CD4-positive, alpha-beta memory T cell (primary cell): ENCODE data around the gene DOCK10. TPM values are rescaled to one million over a fixed set of nuclear protein-coding genes. Genes with fewer than 3 reads are reported as not detected.
A peak's percentile ranks its signal among the peaks of the same experiment; 100 is the strongest.
"Not testable (repeated sequence)": the region's sequence is repeated elsewhere in the genome, so short reads cannot be mapped to it uniquely, and the experiment has no call there.

Source experiments
- CTCF ChIA-PET: fragments of 350-600 bp; sonication (Branson Sonifier 250); formaldehyde crosslinking; loops from one replicate; lab custom pipeline; 2021; ENCODE audit warnings: inconsistent platforms; ENCODE audit not compliant: partially characterized antibody; lab: Charles Lee
- POLR2A ChIA-PET: fragments of 350-600 bp; sonication (Branson Sonifier 250); formaldehyde crosslinking; loops from one replicate; lab custom pipeline; 2021; ENCODE audit not compliant: partially characterized antibody; lab: Charles Lee
- DNase-seq, 5 donors: peaks; one replicate each; pipeline versions ENCODE4 v3.0.0 to v3.0.0-alpha.2; 2020 to 2022; ENCODE audit warnings: mixed read lengths in 1 of 5
- H3K27ac ChIP-seq: one replicate; pipeline ENCODE4 v1.7.0; 2013; ENCODE audit warnings: low read depth, low read length
- H3K27me3 ChIP-seq: 2 replicates; pipeline ENCODE4 v1.7.0; 2013; ENCODE audit warnings: mild to moderate bottlenecking, low read length, moderate library complexity; ENCODE audit not compliant: insufficient read depth
- H3K36me3 ChIP-seq: 2 replicates; pipeline ENCODE4 v1.7.0; 2013; ENCODE audit warnings: mild to moderate bottlenecking, low read length, moderate library complexity; ENCODE audit not compliant: insufficient read depth
- H3K4me1 ChIP-seq: 2 replicates; pipeline ENCODE4 v1.7.0; 2013; ENCODE audit warnings: mild to moderate bottlenecking, low read length, moderate library complexity; ENCODE audit not compliant: insufficient read depth
- H3K4me3 ChIP-seq, 2 donors: one replicate each; pipeline ENCODE4 v1.7.0; 2013; ENCODE audit warnings: low read length in 2 of 2, mild to moderate bottlenecking in 1 of 2
- H3K9me3 ChIP-seq, 2 donors: one replicate each; pipeline ENCODE4 v1.7.0; 2013; ENCODE audit warnings: low read length in 2 of 2, control low read depth in 1 of 2; ENCODE audit not compliant: control insufficient read depth in 1 of 2
- H3K27ac Mint-ChIP-seq, 7 donors: one replicate each; pipeline ENCODE4 v1.8.0; 2020 to 2021; ENCODE audit warnings: mixed read lengths in 7 of 7, mild to moderate bottlenecking in 6 of 7, inconsistent platforms in 3 of 7, moderate library complexity in 3 of 7
- H3K27me3 Mint-ChIP-seq, 2 donors: one replicate each; pipeline ENCODE4 v1.8.0; 2020 to 2021; ENCODE audit warnings: mixed read lengths in 2 of 2
- H3K36me3 Mint-ChIP-seq, 2 donors: one replicate each; pipeline ENCODE4 v1.8.0; 2020 to 2021; ENCODE audit warnings: mixed read lengths in 2 of 2, inconsistent platforms in 1 of 2, mild to moderate bottlenecking in 1 of 2
- H3K4me1 Mint-ChIP-seq, 4 donors: one replicate each; pipeline ENCODE4 v1.8.0; 2020 to 2021; ENCODE audit warnings: mixed read lengths in 4 of 4, mild to moderate bottlenecking in 1 of 4
- H3K4me3 Mint-ChIP-seq, 8 donors: one replicate each; pipeline ENCODE4 v1.8.0; 2020 to 2021; ENCODE audit warnings: mixed read lengths in 8 of 8, mild to moderate bottlenecking in 7 of 8, moderate library complexity in 6 of 8, inconsistent platforms in 3 of 8
- H3K9me3 Mint-ChIP-seq, 8 donors: one replicate each; pipeline ENCODE4 v1.8.0; 2020 to 2021; ENCODE audit warnings: mixed read lengths in 8 of 8, mild to moderate bottlenecking in 5 of 8, inconsistent platforms in 3 of 8, moderate library complexity in 1 of 8
- intact Hi-C: fragments of 100-400 bp; cut with micrococcal nuclease; formaldehyde crosslinking; loops from one replicate; pipeline ENCODE4 v1.15.1; 2023
- polyA plus RNA-seq, 2 donors: library from polyadenylated mRNA; unstranded; fragments of 300-500 nt; fragmentation: Illumina TruSeq; gene quantifications; one replicate each; pipeline ENCODE4 v1.2.3, GENCODE V29; 2021
- total RNA-seq, 2 experiments: library from RNA; stranded (reverse); gene quantifications; one replicate each; pipeline ENCODE4 v1.2.3, GENCODE V29; 2021

Gene DOCK10
- total and polyA plus RNA-seq, 4 experiments from 2014 or later: 26.0 to 186 (median 125) TPM

- CTCF ChIA-PET, H3K9me3 ChIP-seq, H3K4me3 Mint-ChIP-seq, H3K27me3 ChIP-seq, H3K27ac ChIP-seq, H3K36me3 Mint-ChIP-seq, H3K36me3 ChIP-seq, H3K27ac Mint-ChIP-seq, H3K27me3 Mint-ChIP-seq, H3K9me3 Mint-ChIP-seq, intact Hi-C loops, POLR2A ChIA-PET, H3K4me3 ChIP-seq, DNase-seq: not testable (repeated sequence)
- H3K4me1 Mint-ChIP-seq: peaks cover 22 to 42% (median 33%) of the 10 kb centered on the region in 4 donors
- H3K4me1 ChIP-seq: peaks cover 33% of the 10 kb centered on the region
These were observed 5.2 kb upstream of the DOCK10 start for GRCh38 chr2:225047502-225047901.

GRCh38 chr2:225042800-225043167, 516 bp upstream of the DOCK10 start:
- ChIA-PET POLR2A (interaction anchor here (0.7 to 8.5 kb wide), 15 partner anchors 8 to 119 kb away, joined by 3 to 154 read pairs (median 4); no protein-coding TSS in a partner anchor), CTCF (interaction anchor here (0.9 to 5.8 kb wide), 7 partner anchors 9 to 115 kb away, joined by 3 to 47 read pairs (median 3); no protein-coding TSS in a partner anchor)
- Histone ChIP-seq H3K27ac (peak overlapping the region; percentile 91), H3K27me3 (no peaks in the 10 kb centered on the region), H3K9me3 (no peaks in the 10 kb centered on the region), H3K4me1 (peaks cover 45% of the 10 kb centered on the region), H3K4me3 (peak overlapping the region in 1 of 2 donors; percentile 94), H3K36me3 (no peaks in the 10 kb centered on the region)
- H3K4me3 Mint-ChIP-seq: peak overlapping the region; percentile 84 to 91 (median 89)
- DNase-seq: no peak
- H3K9me3 Mint-ChIP-seq: peaks cover 0 to 2% (median 0%) of the 10 kb centered on the region in 8 donors
- no peaks in the 10 kb centered on the region for H3K27me3 Mint-ChIP-seq
- intact Hi-C loops: loop anchor here (5.0 kb wide), 3 partner anchors 80 to 115 kb away; no protein-coding TSS in a partner anchor
- H3K27ac Mint-ChIP-seq: peak overlapping the region; percentile 85 to 98 (median 89)
- H3K36me3 Mint-ChIP-seq: peaks cover 0 to 21% of the 10 kb centered on the region in 2 donors
- H3K4me1 Mint-ChIP-seq: peaks cover 40 to 59% (median 47%) of the 10 kb centered on the region in 4 donors

- Histone ChIP-seq H3K27ac (peak overlapping the region; percentile 91), H3K9me3 (no peaks in the 10 kb centered on the region), H3K4me3 (peak overlapping the region; percentile 32 to 94), H3K36me3 (no peaks in the 10 kb centered on the region), H3K27me3 (no peaks in the 10 kb centered on the region), H3K4me1 (peaks cover 60% of the 10 kb centered on the region)
- POLR2A ChIA-PET: interaction anchor here (0.7 to 8.5 kb wide), 13 partner anchors 9 to 199 kb away, joined by 3 to 154 read pairs (median 4); no protein-coding TSS in a partner anchor
- intact Hi-C loops: loop anchor here (1.0 to 5.0 kb wide), 8 partner anchors 10 to 114 kb away; no protein-coding TSS in a partner anchor
- Mint-ChIP-seq H3K4me1 (peaks cover 52 to 68% (median 61%) of the 10 kb centered on the region in 4 donors), H3K9me3 (peaks cover 0 to 2% (median 0%) of the 10 kb centered on the region in 8 donors), H3K27ac (peak overlapping the region; percentile 94 to 99 (median 97)), H3K27me3 (no peaks in the 10 kb centered on the region), H3K36me3 (peaks cover 5 to 28% of the 10 kb centered on the region in 2 donors), H3K4me3 (peak overlapping the region; percentile 94 to 100 (median 98))
- DNase-seq: peak; percentile 60 to 88 (median 65)
- CTCF ChIA-PET: interaction anchor here (0.9 to 5.8 kb wide), 6 partner anchors 11 to 133 kb away, joined by 3 to 47 read pairs (median 5); no protein-coding TSS in a partner anchor
These were observed 939 bp downstream of the DOCK10 start for GRCh38 chr2:225041207-225041850.

DNA sequence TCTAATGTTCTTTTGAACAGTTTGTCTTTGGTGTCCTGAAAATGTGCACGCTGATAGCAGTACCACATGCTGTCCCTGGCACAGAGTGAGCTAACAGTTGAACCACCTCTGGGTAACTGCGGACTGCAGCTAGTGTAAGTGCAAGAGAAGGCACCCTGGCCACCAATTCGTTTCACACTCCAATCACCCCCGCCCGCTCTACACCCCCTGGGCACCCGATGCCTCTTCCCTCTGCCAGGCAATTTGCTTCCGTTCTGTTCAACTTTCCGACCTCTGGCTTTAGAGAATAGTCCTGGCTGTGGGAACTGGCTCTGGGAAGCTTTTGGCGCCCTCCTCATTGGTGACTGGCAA, 1.4 kb downstream of the DOCK10 start:
- Mint-ChIP-seq H3K27me3 (no peaks in the 10 kb centered on the region), H3K4me1 (peaks cover 55 to 73% (median 64%) of the 10 kb centered on the region in 4 donors), H3K27ac (peak overlapping the region; percentile 94 to 99 (median 97)), H3K9me3 (peaks cover 0 to 2% (median 0%) of the 10 kb centered on the region in 8 donors), H3K36me3 (peaks cover 6 to 28% of the 10 kb centered on the region in 2 donors), H3K4me3 (peak overlapping the region; percentile 94 to 100 (median 98))
- H3K9me3 ChIP-seq: no peaks in the 10 kb centered on the region
- DNase-seq: peak in 1 of 5 donors; percentile 56
- POLR2A ChIA-PET: interaction anchor here (1.1 to 8.5 kb wide), 5 partner anchors 10 to 167 kb away, joined by 3 to 154 read pairs (median 17); no protein-coding TSS in a partner anchor
- peaks cover 65% of the 10 kb centered on the region for H3K4me1 ChIP-seq
- peak overlapping the region; percentile 32 to 94 for H3K4me3 ChIP-seq
- no peaks in the 10 kb centered on the region for H3K27me3 ChIP-seq
- CTCF ChIA-PET: interaction anchor here (0.9 to 5.8 kb wide), 6 partner anchors 11 to 132 kb away, joined by 3 to 47 read pairs (median 5); no protein-coding TSS in a partner anchor
- intact Hi-C loops: loop anchor here (1.0 to 5.0 kb wide), 8 partner anchors 10 to 114 kb away; no protein-coding TSS in a partner anchor
- H3K36me3 ChIP-seq: no peaks in the 10 kb centered on the region
- H3K27ac ChIP-seq: peak overlapping the region; percentile 91

- ChIA-PET POLR2A (interaction anchor here (0.9 to 8.5 kb wide), 7 partner anchors 10 to 167 kb away, joined by 3 to 154 read pairs (median 15); no protein-coding TSS in a partner anchor), CTCF (interaction anchor here (0.7 to 5.8 kb wide), 8 partner anchors 14 to 132 kb away, joined by 3 to 47 read pairs (median 3); no protein-coding TSS in a partner anchor)
- intact Hi-C loops: loop anchor here (2.0 to 5.0 kb wide), 5 partner anchors 13 to 113 kb away; no protein-coding TSS in a partner anchor
- peak overlapping the region; percentile 94 to 100 (median 98) for H3K4me3 Mint-ChIP-seq
- Histone ChIP-seq H3K27me3 (no peaks in the 10 kb centered on the region), H3K9me3 (no peaks in the 10 kb centered on the region), H3K4me3 (peak overlapping the region; percentile 32 to 94), H3K36me3 (no peaks in the 10 kb centered on the region), H3K27ac (peak overlapping the region; percentile 91), H3K4me1 (peaks cover 68% of the 10 kb centered on the region)
- DNase-seq: no peak
- peaks cover 12 to 33% of the 10 kb centered on the region in 2 donors for H3K36me3 Mint-ChIP-seq
- no peaks in the 10 kb centered on the region for H3K27me3 Mint-ChIP-seq
- H3K4me1 Mint-ChIP-seq: peaks cover 61 to 80% (median 70%) of the 10 kb centered on the region in 4 donors
- H3K27ac Mint-ChIP-seq: peak overlapping the region; percentile 83 to 99 (median 97)
- peaks cover 0 to 2% (median 0%) of the 10 kb centered on the region in 8 donors for H3K9me3 Mint-ChIP-seq
These were observed 2.1 kb downstream of the DOCK10 start for GRCh38 chr2:225040142-225040541.

GRCh38 chr2:225038231-225038523, 4.1 kb downstream of the DOCK10 start:
- Mint-ChIP-seq H3K27ac (peak overlapping the region; percentile 84 to 98 (median 90)), H3K9me3 (peaks cover 0 to 2% (median 0%) of the 10 kb centered on the region in 8 donors), H3K4me3 (peak overlapping the region; percentile 86 to 100 (median 98)), H3K4me1 (peaks cover 70 to 89% (median 79%) of the 10 kb centered on the region in 4 donors), H3K36me3 (peaks cover 31 to 51% of the 10 kb centered on the region in 2 donors), H3K27me3 (no peaks in the 10 kb centered on the region)
- H3K4me1 ChIP-seq: peaks cover 73% of the 10 kb centered on the region
- intact Hi-C loops: no loop called here
- DNase-seq: no peak
- no peaks in the 10 kb centered on the region for H3K36me3 ChIP-seq
- H3K4me3 ChIP-seq: peak overlapping the region; percentile 6 to 13
- H3K9me3 ChIP-seq: no peaks in the 10 kb centered on the region
- peak overlapping the region; percentile 91 for H3K27ac ChIP-seq
- ChIA-PET POLR2A (interaction anchor here (1.5 to 8.5 kb wide), 2 partner anchors 12 to 16 kb away, joined by 11 to 154 read pairs; no protein-coding TSS in a partner anchor), CTCF (interaction anchor here (1.3 to 1.7 kb wide), 2 partner anchors 15 to 36 kb away, joined by 5 to 10 read pairs; no protein-coding TSS in a partner anchor)
- no peaks in the 10 kb centered on the region for H3K27me3 ChIP-seq
